Renal cortex interstitium (tissue), 11 donors: Measurements from ENCODE around the gene CABYR. TPM values are rescaled to one million over a fixed set of nuclear protein-coding genes. Genes with fewer than 3 reads are reported as not detected.
"Not testable (repeated sequence)": the region's sequence is repeated elsewhere in the genome, so short reads cannot be mapped to it uniquely, and the experiment has no call there.

Experiments
- DNase-seq, 11 donors: peaks; one replicate each; pipeline ENCODE4 v3.0.0-alpha.2; 2013; ENCODE audit warnings: low read depth in 9 of 11, low spot score in 4 of 11; ENCODE audit errors: extremely low read depth in 1 of 11
- polyA plus RNA-seq, 3 donors: library from polyadenylated mRNA; unstranded; fragments of 120-200 nt; gene quantifications; one replicate each; pipeline ENCODE4 v1.2.1, GENCODE V29; 2013; ENCODE audit not compliant: insufficient read length in 3 of 3

The CABYR gene
- polyA plus RNA-seq, 3 donors: 5.9 to 8.5 (median 6.4) TPM

DNA sequence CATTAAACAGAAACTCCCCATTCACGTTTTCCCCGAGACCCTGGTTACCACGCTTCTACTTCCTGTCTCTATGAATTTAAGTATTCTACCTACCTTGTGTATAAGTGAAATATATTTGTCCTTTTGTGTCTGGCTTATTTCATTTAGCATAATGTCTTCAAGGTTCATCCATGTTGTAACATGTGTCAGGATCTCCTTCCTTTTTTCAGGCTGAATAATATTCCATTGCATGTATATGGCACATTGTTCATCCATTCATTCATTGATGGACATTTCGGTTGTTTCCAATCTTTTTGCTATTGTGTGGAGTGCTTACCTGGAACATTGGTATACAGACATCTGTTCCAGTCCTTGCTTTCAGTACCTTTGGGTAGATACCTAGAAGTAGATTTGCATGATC, 18.2 kb upstream of the CABYR start:
- DNase-seq: no peak

DNA sequence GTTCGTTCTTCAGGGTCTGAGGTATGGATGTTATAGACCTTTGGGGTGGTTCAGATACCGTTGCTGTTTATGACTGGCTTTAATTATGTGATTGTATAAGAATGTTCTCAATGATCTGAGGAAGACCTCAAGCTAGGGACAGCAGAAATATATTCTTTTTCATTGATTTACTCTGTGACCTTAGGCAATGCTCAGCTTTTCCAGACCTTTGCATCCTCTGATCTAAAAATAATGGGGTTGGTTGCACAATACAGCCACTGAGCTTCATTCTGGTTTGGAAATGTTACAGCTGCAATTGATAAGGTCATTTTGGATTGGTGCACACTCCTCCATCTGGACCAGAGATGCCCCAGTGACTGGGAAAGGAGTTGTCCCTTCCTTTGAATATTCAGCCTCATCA, 17.2 kb upstream of the CABYR start:
- no peak for DNase-seq

DNA sequence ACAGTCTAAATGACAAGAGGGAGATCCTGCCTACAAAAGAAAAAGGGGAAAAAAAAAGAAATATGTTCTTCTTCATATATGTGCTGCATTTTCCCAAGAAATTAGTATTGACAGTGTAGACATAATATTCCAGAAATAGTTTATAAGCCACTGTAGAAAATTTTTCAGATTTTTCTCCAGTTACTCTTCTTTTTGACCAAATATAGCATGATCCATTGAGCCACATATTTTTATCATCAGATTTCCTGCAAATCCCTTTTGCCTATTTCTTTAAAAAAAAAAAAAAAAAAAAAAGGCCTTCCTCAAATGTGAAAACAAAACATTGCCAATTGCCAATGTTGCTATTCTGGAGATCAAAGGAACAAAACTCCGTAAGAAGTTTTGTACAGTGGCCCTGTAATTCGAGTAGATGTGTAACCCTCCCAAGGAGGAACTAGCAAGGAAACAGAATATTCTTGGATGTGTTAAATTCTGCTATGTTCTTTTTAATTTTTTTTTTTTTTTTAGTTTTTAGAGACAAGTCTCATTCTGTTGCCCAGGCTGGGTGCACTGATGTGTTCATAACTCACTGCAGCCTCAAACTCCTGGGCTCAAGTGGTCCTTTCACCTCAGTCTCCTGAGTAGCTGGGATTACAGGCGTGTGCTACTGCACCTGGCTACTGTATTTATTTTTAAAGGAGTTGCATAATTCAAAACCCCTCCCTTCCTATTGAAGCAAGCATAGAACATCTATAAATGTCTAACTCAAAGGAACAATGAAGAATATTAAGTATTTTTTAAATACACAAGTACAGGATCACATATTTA, 12.5 kb upstream of the CABYR start:
- DNase-seq: no peak

GRCh38 chr18:24127735-24128134, 11.1 kb upstream of the CABYR start:
- DNase-seq: no peak

GRCh38 chr18:24128700-24129099, 10.2 kb upstream of the CABYR start:
- DNase-seq: no peak

GRCh38 chr18:24130494-24130893, 8.4 kb upstream of the CABYR start:
- no peak for DNase-seq

GRCh38 chr18:24136967-24137373, 1.9 kb upstream of the CABYR start:
- DNase-seq: no peak

DNA sequence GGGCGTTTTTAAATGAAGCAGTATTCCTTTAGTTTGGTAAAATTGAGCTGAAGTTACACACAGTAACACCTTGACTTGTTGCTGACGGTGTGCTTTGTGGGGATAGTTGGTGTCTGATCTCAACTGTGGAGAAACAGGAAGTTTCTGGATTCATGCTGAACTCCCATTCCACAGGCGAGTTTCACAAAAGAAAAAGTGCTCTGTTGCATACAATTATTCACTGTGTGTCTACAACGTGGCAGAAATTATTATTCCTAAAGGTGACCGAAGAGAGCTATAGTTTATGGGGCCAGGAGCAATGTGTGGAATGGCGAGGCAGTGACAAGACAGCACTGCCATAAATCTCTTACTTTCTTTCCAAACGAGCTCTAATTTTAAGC, 463 bp upstream of the CABYR start:
- peak in 4 of 11 donors; percentile 2 to 36 (median 16) for DNase-seq

- no peak for DNase-seq
Measured at GRCh38 chr18:24140697-24141096, 1.8 kb downstream of the CABYR start.

GRCh38 chr18:24142376-24142775, 3.5 kb downstream of the CABYR start:
- DNase-seq: no peak

GRCh38 chr18:24149591-24149990, 10.7 kb downstream of the CABYR start:
- DNase-seq: not testable (repeated sequence)

GRCh38 chr18:24153397-24153796, 14.5 kb downstream of the CABYR start:
- no peak for DNase-seq

DNA sequence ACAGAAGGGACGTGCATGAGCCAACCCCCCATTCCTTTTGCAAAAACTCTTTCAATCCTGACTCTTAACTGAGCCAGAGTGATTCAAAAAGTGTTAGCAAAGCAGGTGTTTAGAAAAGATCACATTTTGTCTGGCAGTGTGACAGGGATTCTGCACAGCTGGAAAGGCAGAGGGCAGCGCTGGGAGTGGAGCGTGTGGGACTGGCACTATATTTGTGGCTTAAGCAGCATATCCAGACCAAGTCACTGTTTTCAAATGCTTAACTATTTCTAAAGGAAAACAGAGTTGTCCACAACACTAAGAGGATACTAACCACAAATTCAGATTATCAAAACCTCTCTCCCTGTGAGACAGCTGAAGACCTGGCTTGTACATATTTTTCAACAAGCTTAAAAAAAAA, 19.0 kb downstream of the CABYR start:
- no peak for DNase-seq

DNA sequence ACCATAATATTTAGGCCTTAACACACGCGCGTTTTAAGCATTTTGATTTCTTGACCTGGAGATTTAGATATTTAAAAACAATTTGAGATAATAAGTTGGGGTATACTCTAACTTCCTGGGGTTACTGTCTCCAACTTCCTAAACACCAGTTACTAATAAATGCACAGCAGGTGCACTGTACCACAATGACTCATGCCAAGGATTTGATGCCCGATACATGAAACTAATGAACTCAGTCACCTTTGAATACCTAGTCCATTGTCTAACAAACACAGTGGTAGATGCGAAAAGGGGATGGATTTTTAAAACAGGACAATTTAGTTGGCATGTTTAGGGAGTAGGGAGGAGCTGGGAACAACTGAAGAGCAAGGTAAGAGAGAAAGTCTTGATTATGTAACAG, 21.2 kb downstream of the CABYR start:
- DNase-seq: no peak

DNA sequence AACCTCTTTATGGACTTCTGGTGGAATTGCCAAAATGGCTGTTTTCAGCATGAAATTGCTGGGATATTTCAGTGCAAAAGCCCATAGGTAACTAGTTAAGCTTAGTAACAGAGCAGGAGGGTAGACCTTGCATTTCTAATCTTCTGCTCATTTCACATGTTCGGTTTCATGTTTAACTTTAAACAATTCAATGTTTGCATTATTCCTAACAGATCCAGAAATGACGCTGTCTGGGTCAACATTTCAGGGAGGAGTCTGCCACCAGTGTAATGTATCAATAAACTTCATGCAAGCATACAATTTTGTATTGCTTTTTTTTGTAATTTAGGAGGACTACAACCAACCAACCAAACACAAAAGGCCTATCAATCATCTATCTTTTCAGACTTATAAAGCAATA, 22.4 kb downstream of the CABYR start:
- DNase-seq: no peak

GRCh38 chr18:24168496-24168895, 29.6 kb downstream of the CABYR start:
- no peak for DNase-seq

DNA sequence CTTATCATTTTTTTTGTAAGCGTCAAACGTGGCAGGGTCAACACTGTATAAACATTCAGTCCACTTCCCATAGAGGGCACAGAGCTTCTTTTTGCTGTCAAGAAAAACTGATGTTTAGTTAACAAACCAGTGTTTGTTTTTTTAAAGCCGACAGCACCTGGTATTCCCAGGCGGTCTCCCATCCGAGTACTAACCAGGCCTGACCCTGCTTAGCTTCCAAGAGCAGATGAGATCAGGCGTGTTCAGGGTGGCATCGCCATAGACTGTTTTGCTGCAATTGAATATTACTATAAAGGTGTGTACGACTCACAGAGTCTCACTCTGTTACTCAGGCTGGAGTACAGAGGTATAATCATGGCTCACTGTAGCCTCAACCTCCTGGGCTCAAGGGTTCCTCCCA, 31.5 kb downstream of the CABYR start:
- no peak for DNase-seq

DNA sequence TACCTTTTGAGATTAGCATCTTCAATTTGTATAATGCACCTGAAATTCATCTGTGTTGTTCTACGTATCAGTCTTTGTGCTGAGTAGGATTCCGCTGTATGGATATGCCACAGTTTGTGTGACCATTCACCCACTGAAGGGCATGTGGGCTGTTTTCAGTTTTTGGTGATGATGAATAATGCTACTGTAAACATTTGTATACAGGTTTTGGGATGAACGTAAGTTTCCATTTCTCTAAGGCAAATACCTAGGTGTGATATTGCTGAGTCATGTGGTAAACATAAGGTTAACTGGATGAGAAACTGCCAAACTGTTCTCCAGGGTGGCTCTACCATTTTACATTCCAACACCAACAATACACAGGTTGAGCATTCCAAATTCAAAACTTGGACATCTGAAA, 35.1 kb downstream of the CABYR start:
- DNase-seq: no peak

GRCh38 chr18:24176727-24177416, 38.0 kb downstream of the CABYR start:
- peak in 8 of 11 donors; percentile 10 to 42 (median 18) for DNase-seq

DNA sequence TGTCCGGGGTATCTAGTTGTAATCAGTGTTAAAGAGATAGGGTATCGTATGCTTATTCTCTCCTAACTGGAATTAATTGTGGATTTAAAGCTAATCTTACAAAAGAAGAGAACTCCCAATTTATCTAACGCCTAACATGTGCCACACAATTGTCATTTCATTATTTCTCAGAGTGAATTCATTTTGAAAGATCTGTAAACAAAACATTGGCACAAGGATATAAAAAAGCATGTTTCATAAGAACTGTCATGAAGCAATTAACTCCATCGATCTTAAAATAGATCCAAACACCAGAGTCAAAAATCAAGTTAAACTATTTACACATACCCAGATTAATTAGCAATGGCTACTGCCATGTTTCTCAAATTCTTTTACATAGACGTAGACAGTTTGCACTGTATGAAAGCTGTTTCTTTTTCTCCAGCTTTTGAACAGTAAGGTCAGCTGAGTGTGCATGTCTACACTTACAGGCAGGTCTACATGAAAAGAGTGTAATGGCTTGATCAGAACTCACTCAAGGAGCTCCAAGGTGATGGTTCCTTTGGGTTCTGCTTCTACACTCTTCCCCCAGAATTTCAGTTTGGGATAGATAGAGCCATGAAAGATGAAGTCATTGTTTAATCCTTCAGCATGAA, 38.8 kb downstream of the CABYR start:
- DNase-seq: no peak
